Nephron progenitor cell (in vitro differentiated cells): ENCODE measurements around the gene RGL1.
A peak's percentile ranks its signal among the peaks of the same experiment; 100 is the strongest.

Experiments
- DNase-seq: peaks from one replicate; pipeline ENCODE4 v3.0.0; 2021
- H3K27ac Mint-ChIP-seq: 2 replicates; pipeline ENCODE4 v1.8.0; 2021; ENCODE audit warnings: mild to moderate bottlenecking, moderate library complexity, mixed read lengths
- H3K27me3 Mint-ChIP-seq: 2 replicates; pipeline ENCODE4 v1.8.0; 2021; ENCODE audit warnings: mild to moderate bottlenecking, low read depth, mixed read lengths; ENCODE audit not compliant: poor library complexity
- H3K36me3 Mint-ChIP-seq: 2 replicates; pipeline ENCODE4 v1.8.0; 2021; ENCODE audit warnings: low read depth, mixed read lengths
- H3K4me1 Mint-ChIP-seq: 2 replicates; pipeline ENCODE4 v1.8.0; 2021; ENCODE audit warnings: mixed read lengths
- H3K4me3 Mint-ChIP-seq: 2 replicates; pipeline ENCODE4 v1.8.0; 2021; ENCODE audit warnings: mild to moderate bottlenecking, moderate library complexity, mixed read lengths
- H3K9me3 Mint-ChIP-seq: 2 replicates; pipeline ENCODE4 v1.8.0; 2021; ENCODE audit warnings: mild to moderate bottlenecking, moderate library complexity, mixed read lengths
- TF ChIP-seq, protein P1 (sequence below): fragments of 200-600 bp; sonication (generic); IDR thresholded peaks from 2 replicates; pipeline ENCODE4 v1.5.0; 2021; ENCODE audit warnings: antibody characterized with exemption

The RGL1 gene

DNA sequence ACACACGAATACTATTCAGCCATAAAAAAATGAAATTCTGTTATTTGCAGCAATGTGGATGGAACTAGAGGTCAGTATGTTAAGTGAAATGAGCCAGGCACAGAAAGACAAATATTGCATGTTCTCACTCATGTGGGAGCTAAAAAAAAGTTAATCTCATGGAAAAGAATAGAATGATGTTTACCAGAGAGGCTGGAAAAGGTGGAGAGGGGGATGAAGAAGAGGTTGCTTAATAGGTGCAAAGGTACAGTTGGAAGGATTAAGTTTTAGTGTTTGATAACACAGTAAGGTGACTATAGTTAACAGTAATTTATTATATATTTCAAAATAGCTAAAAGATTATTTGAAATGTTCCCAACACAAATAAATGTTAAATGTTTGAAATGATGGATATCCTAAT lies 10.8 kb upstream of the RGL1 start:
- TF ChIP-seq, protein P1, sequence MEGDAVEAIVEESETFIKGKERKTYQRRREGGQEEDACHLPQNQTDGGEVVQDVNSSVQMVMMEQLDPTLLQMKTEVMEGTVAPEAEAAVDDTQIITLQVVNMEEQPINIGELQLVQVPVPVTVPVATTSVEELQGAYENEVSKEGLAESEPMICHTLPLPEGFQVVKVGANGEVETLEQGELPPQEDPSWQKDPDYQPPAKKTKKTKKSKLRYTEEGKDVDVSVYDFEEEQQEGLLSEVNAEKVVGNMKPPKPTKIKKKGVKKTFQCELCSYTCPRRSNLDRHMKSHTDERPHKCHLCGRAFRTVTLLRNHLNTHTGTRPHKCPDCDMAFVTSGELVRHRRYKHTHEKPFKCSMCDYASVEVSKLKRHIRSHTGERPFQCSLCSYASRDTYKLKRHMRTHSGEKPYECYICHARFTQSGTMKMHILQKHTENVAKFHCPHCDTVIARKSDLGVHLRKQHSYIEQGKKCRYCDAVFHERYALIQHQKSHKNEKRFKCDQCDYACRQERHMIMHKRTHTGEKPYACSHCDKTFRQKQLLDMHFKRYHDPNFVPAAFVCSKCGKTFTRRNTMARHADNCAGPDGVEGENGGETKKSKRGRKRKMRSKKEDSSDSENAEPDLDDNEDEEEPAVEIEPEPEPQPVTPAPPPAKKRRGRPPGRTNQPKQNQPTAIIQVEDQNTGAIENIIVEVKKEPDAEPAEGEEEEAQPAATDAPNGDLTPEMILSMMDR = no peak
- no peaks in the 10 kb centered on the region for H3K36me3 Mint-ChIP-seq
- no peak for DNase-seq
- H3K4me1 Mint-ChIP-seq = peaks cover 6% of the 10 kb centered on the region
- peaks cover 3% of the 10 kb centered on the region for H3K27me3 Mint-ChIP-seq
- H3K27ac Mint-ChIP-seq = no peak overlapping the region
- no peak overlapping the region for H3K4me3 Mint-ChIP-seq
- H3K9me3 Mint-ChIP-seq = peaks cover 16% of the 10 kb centered on the region

DNA sequence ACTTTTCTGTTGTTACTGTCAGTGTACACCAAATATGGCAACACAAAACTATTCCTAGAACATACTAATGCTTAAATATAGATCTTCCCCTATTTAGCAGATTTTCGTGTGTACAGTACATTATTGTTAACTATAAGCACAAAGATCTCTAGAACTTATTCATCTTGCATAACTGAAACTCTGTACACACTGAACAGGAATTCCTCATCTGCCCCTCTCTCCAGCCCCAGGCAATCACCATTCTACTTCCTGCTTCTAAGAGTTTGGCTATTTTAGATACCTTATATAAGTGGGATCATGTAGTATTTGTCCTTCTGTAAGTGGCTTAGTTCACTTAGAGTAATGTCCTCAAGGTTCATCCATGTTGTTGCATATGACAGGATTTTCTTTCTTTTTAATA lies 4.5 kb upstream of the RGL1 start:
- H3K27me3 Mint-ChIP-seq = no peaks in the 10 kb centered on the region
- DNase-seq = no peak
- peaks cover 9% of the 10 kb centered on the region for H3K36me3 Mint-ChIP-seq
- peaks cover 20% of the 10 kb centered on the region for H3K9me3 Mint-ChIP-seq
- TF ChIP-seq, protein P1 = no peak
- H3K4me1 Mint-ChIP-seq = peaks cover 4% of the 10 kb centered on the region
- H3K27ac Mint-ChIP-seq = no peak overlapping the region
- H3K4me3 Mint-ChIP-seq = no peak overlapping the region

GRCh38 chr1:183801649-183802048 lies 3.3 kb upstream of the RGL1 start:
- Mint-ChIP-seq H3K4me1 (peaks cover 12% of the 10 kb centered on the region), H3K27me3 (no peaks in the 10 kb centered on the region), H3K27ac (no peak overlapping the region), H3K4me3 (no peak overlapping the region), H3K36me3 (peaks cover 9% of the 10 kb centered on the region), H3K9me3 (peaks cover 20% of the 10 kb centered on the region)
- DNase-seq = no peak
- TF ChIP-seq, protein P1 = no peak

DNA sequence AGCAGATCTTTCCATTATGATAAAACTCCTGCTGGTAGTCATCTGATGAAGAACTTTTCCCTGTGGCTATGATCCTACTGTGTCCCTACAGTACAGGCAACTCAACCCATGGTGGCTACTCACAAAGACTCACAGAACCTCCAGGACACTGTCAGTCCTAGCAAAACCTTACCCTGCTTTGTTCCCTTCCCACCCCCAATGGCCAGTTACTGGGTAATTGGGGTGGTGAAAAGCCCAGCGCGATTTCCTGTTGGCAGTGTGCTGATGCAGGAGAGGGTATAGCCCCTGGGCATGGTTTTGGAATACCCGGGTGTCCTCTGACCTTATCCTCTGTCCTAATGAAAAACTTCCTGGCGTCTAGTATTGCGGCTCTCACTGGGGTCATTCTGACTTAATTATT lies 533 bp upstream of the RGL1 start:
- Mint-ChIP-seq H3K4me3 (peak overlapping the region; percentile 94), H3K27ac (no peak overlapping the region), H3K36me3 (peaks cover 17% of the 10 kb centered on the region), H3K9me3 (peaks cover 20% of the 10 kb centered on the region), H3K27me3 (no peaks in the 10 kb centered on the region), H3K4me1 (peaks cover 36% of the 10 kb centered on the region)
- DNase-seq = no peak
- TF ChIP-seq, protein P1 = no peak

- H3K27me3 Mint-ChIP-seq = peaks cover 6% of the 10 kb centered on the region
These were observed 1.2 kb downstream of the RGL1 start for GRCh38 chr1:183806125-183806524.

DNA sequence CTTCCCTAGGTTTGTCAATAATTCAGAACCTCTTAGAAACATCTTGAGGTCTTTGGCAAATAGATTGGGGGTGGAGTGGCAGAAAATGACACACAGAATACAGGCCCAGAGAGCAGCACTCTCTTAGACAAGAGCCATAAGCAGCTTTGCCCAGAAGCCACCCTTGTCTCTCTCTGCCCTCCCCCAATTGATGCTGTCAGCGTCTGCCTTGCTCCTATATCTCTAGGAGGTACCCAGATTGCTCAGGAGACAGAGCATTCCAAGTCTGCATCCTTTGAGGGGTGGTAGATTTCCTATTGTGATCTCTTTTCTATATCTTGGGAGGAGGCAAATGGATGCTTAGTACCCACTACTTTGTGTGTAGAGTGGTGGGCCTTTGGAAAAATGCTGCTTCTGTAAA lies 1.8 kb downstream of the RGL1 start:
- Mint-ChIP-seq H3K27ac (no peak overlapping the region), H3K27me3 (peaks cover 6% of the 10 kb centered on the region), H3K9me3 (peaks cover 12% of the 10 kb centered on the region), H3K4me1 (peaks cover 36% of the 10 kb centered on the region), H3K4me3 (peak overlapping the region; percentile 94), H3K36me3 (peaks cover 25% of the 10 kb centered on the region)
- TF ChIP-seq, protein P1 = no peak
- DNase-seq = no peak

More at GRCh38 chr1:183806125-183806524, 1.2 kb downstream of the RGL1 start:
- DNase-seq = no peak
- peaks cover 17% of the 10 kb centered on the region for H3K9me3 Mint-ChIP-seq
- H3K4me3 Mint-ChIP-seq = peak overlapping the region; percentile 94
- TF ChIP-seq, protein P1 = no peak
- H3K27ac Mint-ChIP-seq = no peak overlapping the region
- H3K36me3 Mint-ChIP-seq = peaks cover 29% of the 10 kb centered on the region
- H3K4me1 Mint-ChIP-seq = peaks cover 36% of the 10 kb centered on the region
